ENCODE data around the gene TUBE1. TPM values are rescaled to one million over a fixed set of nuclear protein-coding genes. Genes with fewer than 3 reads are reported as not detected.

The TUBE1 gene
- total and polyA plus RNA-seq, 10 of the 15 experiments (the other 5 are each of a cell fraction or from before 2014, with no cell fraction given), result 6.3 to 25.2 (median 13.6) TPM

- peaks cover 0 to 4% of the 10 kb centered on the region in 2 experiments; a peak in 1 of 4 replicates for H3K27me3 ChIP-seq (replicated peaks in 1 of 2; ENCODE audit: control insufficient read depth in 2 of 2, insufficient read depth in 2 of 2, low read length in 1 of 2)
- in situ Hi-C loops (cut with MboI), result no loop called here
- ChIA-PET SMC1A (ENCODE audit: uncharacterized antibody, unreplicated experiment) (interaction anchor here (0.9 to 3.0 kb wide), 8 partner anchors 9 to 829 kb away, joined by 3 to 12 read pairs (median 4); a partner anchor contains a TSS), RAD21 (ENCODE audit: unreplicated experiment) (interaction anchor here (1.3 to 2.5 kb wide), 3 partner anchors 73 to 223 kb away, joined by 4 to 16 read pairs (median 5); no protein-coding TSS in a partner anchor), CTCF (interaction anchor here (0.8 to 4.3 kb wide), 8 partner anchors 13 to 1078 kb away, joined by 3 to 33 read pairs (median 3); no protein-coding TSS in a partner anchor), POLR2A (interaction anchor here (0.9 kb wide), 1 partner anchor 59 kb away, joined by 3 read pairs; no protein-coding TSS in a partner anchor)
- no peaks in the 10 kb centered on the region for H3K36me3 ChIP-seq (ENCODE audit: control insufficient read depth in 2 of 2, insufficient read depth in 2 of 2, low read length in 1 of 2)
- H3K9ac ChIP-seq (ENCODE audit: control insufficient read depth, insufficient read depth, low read length), result peak overlapping the region; percentile 29; the same call in 1 of the 2 replicates
- no peak for TF ChIP-seq SPI1 (IDR thresholded peaks at IDR 0.05; ENCODE audit: borderline replicate concordance, insufficient read depth, low read depth, low read length)
- TF ChIP-seq KLF5 (IDR thresholded peaks at IDR 0.05; ENCODE audit: partially characterized antibody), result peak; percentile 3
- no peaks in the 10 kb centered on the region for H3K4me1 ChIP-seq (ENCODE audit: control insufficient read depth, insufficient read depth, low read length)
- peak overlapping the region; percentile 88 for H3K4me3 ChIP-seq
- H3K79me2 ChIP-seq (ENCODE audit: control insufficient read depth, insufficient read depth, low read length), result no peaks in the 10 kb centered on the region
- DNase-seq (ENCODE audit: low read depth, low spot score) (no peak), ATAC-seq (no peak), FAIRE-seq (no peak)
- intact Hi-C loops (cut with micrococcal nuclease; ENCODE audit: unreplicated experiment), result loop anchor here (1.0 kb wide), 1 partner anchor 75 kb away; no protein-coding TSS in a partner anchor
- H3K4me2 ChIP-seq (ENCODE audit: control insufficient read depth, insufficient read depth), result peak overlapping the region; percentile 89
- no peaks in the 10 kb centered on the region for H4K20me1 ChIP-seq (ENCODE audit: control insufficient read depth, insufficient read depth)
- no peaks in the 10 kb centered on the region for H3K9me3 ChIP-seq (replicated peaks; ENCODE audit: control insufficient read depth, insufficient read depth, low read length)
- 1% methylated on average over 7 of the region's 7 CpGs for WGBS (ENCODE audit: insufficient coverage, insufficient replicate concordance, low lambda C conversion rate, missing lambda C conversion rate)
- H3K27ac ChIP-seq (ENCODE audit: control insufficient read depth, insufficient read depth), result no peak overlapping the region
- BruUV-seq (replicated peaks), result TSS peak; percentile 71
- peak overlapping the region; percentile 92 for H2AFZ ChIP-seq (ENCODE audit: control insufficient read depth, low read depth, low read length)
These were observed 634 bp upstream of the TUBE1 start for GRCh38 chr6:112087916-112088315.

- ATAC-seq (peak; percentile 54), DNase-seq (ENCODE audit: low read depth, low spot score) (peak; percentile 3), FAIRE-seq (no peak)
- Histone ChIP-seq H3K36me3 (ENCODE audit: control insufficient read depth in 2 of 2, insufficient read depth in 2 of 2, low read length in 1 of 2) (no peaks in the 10 kb centered on the region), H3K27ac (ENCODE audit: control insufficient read depth, insufficient read depth) (peak overlapping the region; percentile 49), H3K4me2 (ENCODE audit: control insufficient read depth, insufficient read depth) (peak overlapping the region; percentile 77), H3K27me3 (replicated peaks in 1 of 2; ENCODE audit: control insufficient read depth in 2 of 2, insufficient read depth in 2 of 2, low read length in 1 of 2) (peaks cover 0 to 4% of the 10 kb centered on the region in 2 experiments; a peak in 1 of 4 replicates), H3K9ac (ENCODE audit: control insufficient read depth, insufficient read depth, low read length) (peak overlapping the region; percentile 67), H2AFZ (ENCODE audit: control insufficient read depth, low read depth, low read length) (peak overlapping the region; percentile 92), H3K4me1 (ENCODE audit: control insufficient read depth, insufficient read depth, low read length) (no peaks in the 10 kb centered on the region), H3K4me3 (peak overlapping the region; percentile 88), H3K79me2 (ENCODE audit: control insufficient read depth, insufficient read depth, low read length) (no peaks in the 10 kb centered on the region), H4K20me1 (ENCODE audit: control insufficient read depth, insufficient read depth) (no peaks in the 10 kb centered on the region), H3K9me3 (replicated peaks; ENCODE audit: control insufficient read depth, insufficient read depth, low read length) (no peaks in the 10 kb centered on the region)
- ChIA-PET RAD21 (ENCODE audit: unreplicated experiment) (interaction anchor here (0.9 to 2.5 kb wide), 4 partner anchors 14 to 224 kb away, joined by 3 to 16 read pairs (median 4); no protein-coding TSS in a partner anchor), CTCF (interaction anchor here (0.7 to 4.3 kb wide), 12 partner anchors 11 to 1077 kb away, joined by 3 to 33 read pairs (median 3); no protein-coding TSS in a partner anchor), POLR2A (no interaction called here), SMC1A (ENCODE audit: uncharacterized antibody, unreplicated experiment) (interaction anchor here (0.9 to 3.0 kb wide), 9 partner anchors 10 to 827 kb away, joined by 3 to 12 read pairs (median 4); a partner anchor contains a TSS)
- intact Hi-C loops (cut with micrococcal nuclease; ENCODE audit: unreplicated experiment), result loop anchor here (1.0 kb wide), 1 partner anchor 77 kb away; no protein-coding TSS in a partner anchor
- 0% methylated on average over 8 of the region's 8 CpGs for WGBS (ENCODE audit: insufficient coverage, insufficient replicate concordance, low lambda C conversion rate, missing lambda C conversion rate)
- in situ Hi-C loops (cut with MboI), result no loop called here
- TSS peak; percentile 69 for BruUV-seq (replicated peaks)
- TF ChIP-seq ZNF207 (IDR thresholded peaks at IDR 0.05; ENCODE audit: borderline replicate concordance) (no peak), ZNF384 (IDR thresholded peaks at IDR 0.05; ENCODE audit: borderline replicate concordance, low read depth, low read length) (no peak), REST (IDR thresholded peaks at IDR 0.05; ENCODE audit: low read depth, low read length) (no peak), RAD21 (IDR thresholded peaks at IDR 0.05; ENCODE audit: insufficient read depth, low read depth, low read length) (peak; percentile 22; the same call in 1 of the 2 replicates), SMC3 (IDR thresholded peaks at IDR 0.05; ENCODE audit: borderline replicate concordance, low read length) (0 out of 2 replicates have a peak, but pooled peaks have one; percentile 18), ATF3 (IDR thresholded peaks at IDR 0.05; ENCODE audit: borderline replicate concordance, extremely low read depth, low read depth, low read length) (no peak), SIX5 (IDR thresholded peaks at IDR 0.05; ENCODE audit: low read depth, low read length, severe bottlenecking) (no peak), E2F4 (IDR thresholded peaks at IDR 0.05; ENCODE audit: low read depth, low read length) (no peak)
These were observed 542 bp downstream of the TUBE1 start for GRCh38 chr6:112086744-112087135.

Data from GM12878 (cell line).